Activated CD8-positive, alpha-beta memory T cell treated with anti-CD3 and anti-CD28 coated beads for 48 hours (primary cell): ENCODE measurements around the gene MCRIP2.

ENCODE experiments used
- DNase-seq, 3 experiments: peaks; one replicate each; pipeline ENCODE4 v3.0.0-alpha.2; 2020; ENCODE audit warnings: low read depth in 2 of 3, low spot score in 2 of 3

Gene MCRIP2

DNA sequence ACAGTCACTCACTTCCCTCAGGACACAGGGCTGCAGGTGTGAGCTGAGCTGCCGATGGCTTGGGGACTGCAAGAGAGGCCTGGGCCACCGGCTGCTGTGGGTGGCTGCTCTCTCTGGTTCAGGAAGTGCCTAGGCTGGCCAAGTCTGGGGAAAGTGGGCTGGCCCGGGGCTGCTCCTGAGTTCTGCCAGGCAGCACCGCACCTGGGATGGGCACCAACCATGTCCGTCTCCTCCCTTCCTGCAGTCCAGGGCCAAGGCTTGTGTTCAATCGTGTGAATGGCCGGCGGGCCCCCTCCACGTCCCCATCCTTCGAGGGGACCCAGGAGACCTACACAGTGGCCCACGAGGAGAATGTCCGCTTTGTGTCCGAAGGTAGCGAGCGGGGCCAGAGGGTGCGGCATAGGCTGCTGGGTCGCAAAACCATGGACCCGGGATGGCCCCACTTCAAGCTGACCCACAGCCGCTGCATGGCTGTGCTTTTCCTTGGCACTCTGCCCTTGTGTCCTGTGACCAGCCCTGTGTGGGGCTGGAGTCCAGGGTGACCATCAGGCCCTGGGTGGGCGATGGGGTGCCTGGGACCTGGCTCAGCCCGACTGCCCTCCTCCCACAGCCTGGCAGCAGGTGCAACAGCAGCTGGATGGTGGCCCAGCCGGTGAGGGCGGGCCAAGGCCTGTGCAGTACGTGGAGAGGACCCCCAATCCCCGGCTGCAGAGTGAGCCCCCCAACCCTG lies 5.7 kb downstream of the MCRIP2 start:
- DNase-seq = no peak

GRCh38 chr16:648071-648780 lies 6.6 kb downstream of the MCRIP2 start:
- no peak for DNase-seq

DNA sequence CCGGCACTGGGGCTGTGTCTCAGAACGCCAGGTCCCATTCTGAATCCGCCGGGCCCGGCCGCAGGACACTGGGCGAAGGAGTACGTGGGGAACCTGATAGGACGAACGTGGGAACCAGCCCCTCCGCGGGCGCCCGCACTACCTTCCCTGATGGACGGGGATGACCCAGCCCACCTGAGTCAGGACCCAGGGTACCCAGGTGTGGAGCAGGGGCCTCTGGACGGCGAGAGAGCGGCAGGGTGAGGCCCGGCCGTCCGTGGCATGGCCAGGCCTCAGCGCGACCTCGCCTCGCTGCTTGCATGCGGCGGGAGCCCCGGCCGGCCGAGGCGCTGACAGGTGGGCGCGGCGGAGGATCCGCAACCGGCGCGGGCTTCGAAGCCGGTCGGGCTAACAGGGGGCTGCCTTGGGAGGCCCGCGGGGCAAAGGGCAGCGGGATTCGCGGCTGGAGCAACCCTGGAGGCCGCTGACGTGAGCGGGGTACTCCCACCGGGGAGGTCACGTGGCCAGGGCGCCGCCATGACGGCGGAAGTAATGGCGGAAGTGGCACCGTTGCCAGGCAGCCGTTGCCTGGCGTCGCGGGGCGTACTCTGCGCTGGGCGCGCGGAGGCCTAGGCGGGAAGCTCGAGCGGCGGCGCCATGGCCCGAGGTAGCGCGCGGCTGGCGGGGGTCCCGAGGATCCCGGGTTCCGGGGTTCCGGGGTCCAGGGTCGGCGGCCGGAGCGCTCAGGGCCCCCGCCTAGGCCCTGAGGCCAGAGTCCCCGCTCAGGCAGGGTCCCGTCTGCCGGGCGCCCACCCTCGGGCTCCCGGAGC lies 7.4 kb downstream of the MCRIP2 start, which contains the start of gene WDR90:
WDR90 (plus strand) TSS at position 585 of the 809 bp plus-strand sequence; CDS start at position 637, 52 bp downstream.
- peak; percentile 79 to 84 (median 79) for DNase-seq

DNA sequence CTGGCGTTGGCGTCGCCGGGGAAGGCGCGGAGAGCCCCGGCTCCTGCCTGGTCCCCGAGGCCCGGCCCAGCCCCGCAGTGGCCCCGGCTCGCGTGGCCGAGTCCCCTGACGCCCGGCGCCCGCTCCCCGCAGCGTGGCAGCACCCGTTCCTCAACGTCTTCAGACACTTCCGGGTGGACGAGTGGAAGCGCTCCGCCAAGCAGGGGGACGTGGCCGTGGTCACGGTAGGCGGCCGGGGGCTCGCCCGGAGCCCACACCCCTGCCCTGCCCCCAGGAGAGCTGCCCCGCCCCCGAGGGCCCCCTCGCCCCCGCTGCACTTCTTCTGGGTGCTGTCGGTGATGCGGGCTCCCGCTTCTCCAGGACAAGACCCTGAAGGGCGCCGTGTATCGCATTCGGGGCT lies 8.0 kb downstream of the MCRIP2 start:
- no peak for DNase-seq

DNA sequence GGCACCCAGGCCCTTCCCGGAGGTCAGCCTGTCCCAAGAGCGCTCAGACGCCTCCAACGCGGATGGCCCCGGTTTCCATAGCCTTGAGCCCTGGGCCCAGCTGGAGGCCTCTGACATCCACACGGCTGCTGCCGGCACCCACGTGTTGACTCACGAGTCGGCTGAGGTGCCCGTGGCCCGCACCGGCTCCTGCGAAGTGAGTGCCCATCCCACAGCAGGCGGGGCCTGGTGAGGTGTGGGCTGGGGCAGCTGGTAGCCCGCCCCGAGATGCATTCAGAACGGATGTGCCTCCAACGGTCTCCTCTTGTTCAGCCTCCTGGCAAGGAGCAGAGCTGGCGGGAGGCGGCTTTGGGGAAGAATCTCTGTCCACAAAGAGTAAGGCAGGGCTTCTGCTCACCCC lies 10.2 kb downstream of the MCRIP2 start:
- DNase-seq = no peak

DNA sequence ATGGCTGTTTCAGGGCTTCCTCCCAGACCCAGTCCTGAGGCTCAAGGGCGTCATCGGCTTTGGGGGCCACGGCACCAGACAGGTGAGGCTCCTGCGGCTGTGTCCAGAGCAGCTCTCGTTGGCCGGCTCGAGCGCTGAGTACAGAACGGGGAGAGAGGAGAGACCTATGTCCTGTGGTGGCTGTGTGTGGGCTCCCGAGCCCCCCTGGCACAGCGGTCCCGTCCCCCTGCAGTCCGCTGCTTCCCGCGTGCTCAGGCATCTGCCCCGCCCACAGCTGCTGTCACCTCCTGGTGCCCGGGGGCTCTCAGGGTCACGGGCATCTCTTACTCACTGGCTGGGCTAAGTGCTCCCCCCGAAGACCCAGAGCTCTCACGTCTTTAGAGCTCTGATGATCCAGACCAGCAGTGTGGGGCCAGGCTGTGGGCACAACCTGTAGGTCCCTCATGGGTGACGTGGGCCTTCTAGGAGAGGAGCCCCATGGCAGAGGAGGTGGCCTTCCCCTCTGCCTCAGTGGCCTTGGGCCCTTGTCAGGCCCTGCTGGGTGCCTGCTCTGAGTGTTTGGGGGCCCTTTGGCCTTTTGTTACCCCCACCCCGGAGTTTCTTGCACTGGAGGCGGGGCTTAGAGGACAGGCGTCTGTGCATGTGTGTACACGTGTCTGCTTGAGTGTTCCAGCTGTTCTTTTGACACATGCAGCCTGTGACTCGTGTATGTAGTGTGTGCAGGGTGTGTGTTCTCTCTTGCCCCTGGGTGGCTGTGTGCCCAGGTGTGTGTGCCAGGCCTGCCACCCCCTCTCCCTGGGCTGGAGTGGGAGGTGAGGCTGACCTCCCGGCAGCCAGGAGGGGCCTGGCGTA lies 11.1 kb downstream of the MCRIP2 start:
- no peak for DNase-seq

DNA sequence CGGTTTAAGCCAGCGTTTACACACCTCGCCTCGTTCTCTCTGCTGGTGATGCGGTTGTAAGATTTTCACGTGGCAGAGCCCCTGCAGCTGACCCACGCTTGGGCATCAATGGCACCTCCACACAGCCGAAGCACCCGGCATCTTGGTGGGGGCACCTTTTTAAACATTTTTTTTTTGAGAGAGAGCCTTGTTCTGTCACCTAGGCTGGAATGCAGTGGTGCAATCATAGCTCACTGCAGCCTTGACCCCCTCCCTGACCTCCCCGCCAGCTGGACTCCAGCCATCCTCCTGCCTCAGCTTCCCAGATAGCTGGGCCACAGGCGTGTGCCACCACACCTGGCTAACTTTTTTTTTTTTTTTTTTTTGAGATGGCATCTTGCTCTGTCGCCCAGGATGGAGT lies 12.4 kb downstream of the MCRIP2 start:
- DNase-seq = no peak

DNA sequence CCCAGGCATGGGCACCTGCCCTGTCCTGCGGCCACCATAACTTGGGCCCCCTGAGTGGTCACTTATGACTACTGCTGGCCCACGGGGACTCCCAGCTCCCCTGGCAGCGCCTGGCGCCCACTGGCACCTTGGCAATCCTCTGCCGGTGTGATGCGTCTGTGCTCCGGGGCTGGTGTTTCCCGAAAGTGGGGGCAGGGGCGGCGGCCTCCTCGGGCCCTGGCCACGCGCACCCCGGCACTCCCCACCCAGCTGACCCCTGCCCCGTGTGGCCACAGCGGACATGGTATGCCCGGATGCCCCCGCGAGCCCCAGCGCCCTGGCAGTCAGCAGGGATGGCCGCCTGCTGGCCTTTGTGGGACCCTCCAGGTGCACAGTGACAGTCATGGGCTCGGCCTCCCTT lies 15.9 kb downstream of the MCRIP2 start:
- DNase-seq = no peak

- DNase-seq = no peak
These were observed 17.3 kb downstream of the MCRIP2 start for GRCh38 chr16:658679-659571.

DNA sequence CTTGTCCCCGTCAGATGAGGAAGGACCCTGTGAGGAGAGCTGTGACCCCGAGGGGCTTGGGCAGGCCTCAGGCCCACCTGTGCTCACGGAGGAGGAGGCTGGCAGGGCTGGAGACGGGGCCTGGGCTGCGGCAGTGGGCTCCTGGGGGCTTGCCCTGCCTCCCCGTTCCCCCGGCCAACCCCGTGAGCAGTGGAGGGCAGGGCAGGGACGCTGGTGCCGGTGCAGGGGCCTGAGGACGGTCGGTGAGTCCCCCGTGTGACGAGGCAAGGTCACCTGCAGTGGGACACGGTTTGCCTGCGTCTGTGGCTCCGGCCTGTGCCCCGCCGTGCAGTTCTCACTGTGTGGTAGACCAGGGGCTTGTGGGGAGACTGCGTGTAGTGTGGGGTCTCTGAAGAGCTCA lies 18.0 kb downstream of the MCRIP2 start:
- DNase-seq = no peak

DNA sequence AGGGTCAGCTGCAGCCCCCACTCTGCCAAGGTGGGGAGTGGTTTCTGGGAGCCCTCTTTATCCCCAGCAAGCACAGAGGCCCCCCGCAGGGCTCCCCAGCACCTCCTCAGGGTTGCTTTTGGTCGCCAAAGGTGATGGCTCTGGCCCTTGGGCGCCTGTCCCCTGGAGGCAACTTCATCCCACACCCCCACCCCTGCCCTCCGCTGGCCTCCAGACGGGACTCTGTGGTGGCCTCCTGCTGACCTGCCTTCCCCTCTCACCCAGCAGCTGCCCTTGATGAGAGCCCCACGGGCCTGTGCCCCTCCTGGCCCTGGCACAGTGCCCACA lies 18.5 kb downstream of the MCRIP2 start:
- DNase-seq = no peak

- no peak for DNase-seq
These were observed 19.0 kb downstream of the MCRIP2 start for GRCh38 chr16:660459-661183.

DNA sequence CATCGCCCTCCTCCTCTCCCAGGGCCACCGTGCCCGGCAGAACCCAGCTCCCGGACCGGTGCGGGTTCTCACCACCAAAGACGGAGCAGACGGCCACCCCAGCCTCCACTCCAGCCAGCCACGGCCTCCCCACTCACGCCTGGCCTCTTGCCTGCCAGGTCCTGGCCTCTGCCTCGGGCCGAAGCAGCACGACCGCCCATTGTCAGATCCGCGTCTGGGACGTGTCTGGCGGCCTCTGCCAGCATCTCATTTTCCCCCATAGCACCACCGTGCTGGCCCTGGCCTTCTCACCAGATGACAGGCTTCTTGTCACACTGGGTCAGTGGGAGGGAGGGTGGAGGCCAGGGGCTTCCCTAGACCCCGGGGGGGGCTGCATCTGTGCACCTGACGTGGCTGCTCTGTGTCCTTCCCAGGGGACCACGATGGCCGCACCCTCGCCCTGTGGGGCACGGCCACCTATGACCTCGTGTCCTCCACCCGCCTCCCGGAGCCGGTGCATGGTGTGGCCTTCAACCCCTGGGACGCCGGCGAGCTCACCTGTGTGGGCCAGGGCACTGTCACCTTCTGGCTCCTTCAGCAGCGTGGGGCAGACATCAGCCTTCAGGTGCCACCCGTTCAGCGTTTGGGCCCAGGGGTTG lies 19.7 kb downstream of the MCRIP2 start:
- DNase-seq = no peak

DNA sequence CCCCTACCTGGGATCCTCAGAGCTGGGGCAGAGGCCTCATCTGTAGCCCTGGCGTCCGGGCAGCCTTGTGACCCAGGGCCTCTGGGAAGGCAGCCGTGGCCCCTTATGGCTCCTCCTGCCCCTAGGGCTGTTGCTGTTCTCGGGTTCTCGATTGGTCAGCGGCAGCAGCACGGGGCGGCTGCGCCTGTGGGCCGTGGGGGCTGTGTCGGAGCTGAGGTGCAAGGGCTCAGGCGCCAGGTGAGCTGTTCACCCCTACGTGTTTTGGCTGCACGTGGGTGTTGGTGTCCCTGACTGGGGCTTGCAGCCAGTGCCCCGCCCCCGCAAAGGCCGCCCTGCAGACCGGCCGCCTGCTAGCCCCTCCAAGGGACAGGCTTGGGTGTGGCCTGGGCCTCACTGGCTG lies 20.5 kb downstream of the MCRIP2 start:
- no peak for DNase-seq

DNA sequence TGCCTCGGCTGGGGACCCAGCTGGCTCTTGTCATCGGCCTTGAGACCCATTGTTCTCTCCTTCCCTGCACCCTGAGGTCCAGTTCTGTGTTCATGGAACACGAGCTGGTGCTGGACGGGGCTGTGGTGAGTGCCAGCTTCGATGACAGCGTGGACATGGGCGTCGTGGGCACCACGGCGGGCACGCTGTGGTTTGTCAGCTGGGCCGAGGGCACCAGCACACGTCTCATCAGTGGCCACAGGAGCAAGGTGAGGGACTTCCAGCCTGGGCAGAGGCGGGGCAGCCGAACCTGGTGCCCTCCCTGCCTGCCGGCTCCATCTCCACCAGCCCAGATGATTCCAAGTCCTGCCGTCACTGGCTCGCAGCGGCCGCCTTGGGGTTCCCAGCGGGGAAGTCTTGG lies 21.0 kb downstream of the MCRIP2 start:
- no peak for DNase-seq

- DNase-seq = no peak
These were observed 24.9 kb downstream of the MCRIP2 start for GRCh38 chr16:666572-666971.

- no peak for DNase-seq
These were observed 25.6 kb downstream of the MCRIP2 start for GRCh38 chr16:667113-667779.

DNA sequence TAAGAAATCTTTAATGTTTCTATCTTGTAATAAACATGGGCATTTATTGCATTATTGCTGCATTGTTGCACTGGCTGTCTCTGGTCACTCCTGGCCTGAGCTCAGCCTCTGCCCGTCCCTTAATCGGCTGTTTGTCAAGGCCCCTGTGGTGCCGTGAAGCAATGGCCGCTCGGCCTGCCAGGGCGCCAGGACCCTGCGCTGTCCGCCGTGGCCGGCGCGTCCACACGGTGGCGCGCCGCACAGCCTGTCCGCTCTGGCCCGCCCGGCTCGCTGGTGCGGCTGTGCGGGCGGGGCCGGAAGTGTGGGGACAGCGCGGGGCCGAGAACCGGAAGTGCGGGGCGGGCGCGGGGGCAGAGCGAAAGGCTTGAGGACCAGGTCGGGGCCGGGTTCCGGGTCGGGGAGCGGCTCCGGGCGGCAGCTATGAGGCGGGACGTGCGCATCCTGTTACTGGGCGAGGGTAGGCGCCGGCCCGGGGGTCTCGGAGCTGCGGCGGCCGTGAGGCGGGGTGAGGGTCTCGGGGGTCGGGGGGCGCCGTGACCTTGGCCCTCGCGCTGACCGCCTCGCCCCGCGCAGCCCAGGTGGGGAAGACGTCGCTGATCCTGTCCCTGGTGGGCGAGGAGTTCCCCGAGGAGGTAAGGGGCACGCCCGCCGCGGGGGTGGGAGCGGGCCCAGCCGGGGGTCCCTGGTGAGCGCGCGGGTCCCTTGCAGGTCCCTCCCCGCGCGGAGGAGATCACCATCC lies 26.3 kb downstream of the MCRIP2 start, which contains the start of gene RHOT2:
RHOT2 (plus strand) TSS at position 353 of the 739 bp plus-strand sequence; CDS start at position 421, 68 bp downstream.
- DNase-seq = peak; percentile 87 to 95 (median 92)
